HEK293T (cell line): ENCODE data around the gene TTC13.

Experiments used
- FOXK2 ChIP-seq: fragments of 450-650 bp; IDR thresholded peaks from 2 replicates; pipeline ENCODE4 v1.6.1; 2016; ENCODE audit warnings: mild to moderate bottlenecking
- FOXM1 ChIP-seq: fragments of 450-650 bp; IDR thresholded peaks from 2 replicates; pipeline ENCODE4 v1.6.1; 2017; ENCODE audit warnings: mild to moderate bottlenecking, borderline replicate concordance
- L3MBTL2 ChIP-seq: fragments of 450-650 bp; conservative IDR thresholded peaks from 2 replicates; pipeline ENCODE4 v1.6.1; 2016; ENCODE audit warnings: mild to moderate bottlenecking
- PKNOX1 ChIP-seq: fragments of 450-650 bp; IDR thresholded peaks from 2 replicates; pipeline ENCODE4 v1.6.1; 2016
- SUZ12 ChIP-seq: fragments of 450-650 bp; IDR thresholded peaks from 2 replicates; pipeline ENCODE4 v1.6.1; 2016; ENCODE audit warnings: mild to moderate bottlenecking
- TARDBP ChIP-seq: fragments of 450-650 bp; IDR thresholded peaks from 2 replicates; pipeline ENCODE4 v1.6.1; 2016

GRCh38 chr1:231027971-231028370 lies 49.3 kb upstream of the TTC13 start:
- TF ChIP-seq PKNOX1 (no peak), FOXK2 (no peak), L3MBTL2 (no peak), SUZ12 (no peak), FOXM1 (no peak), TARDBP (no peak)
